ENCODE data around the gene ACP2. TPM values are rescaled to one million over a fixed set of nuclear protein-coding genes. Genes with fewer than 3 reads are reported as not detected.

Gene ACP2
- total RNA-seq, 6 experiments from 2014 or later: 33.4 to 37.4 (median 36.1) TPM

DNA sequence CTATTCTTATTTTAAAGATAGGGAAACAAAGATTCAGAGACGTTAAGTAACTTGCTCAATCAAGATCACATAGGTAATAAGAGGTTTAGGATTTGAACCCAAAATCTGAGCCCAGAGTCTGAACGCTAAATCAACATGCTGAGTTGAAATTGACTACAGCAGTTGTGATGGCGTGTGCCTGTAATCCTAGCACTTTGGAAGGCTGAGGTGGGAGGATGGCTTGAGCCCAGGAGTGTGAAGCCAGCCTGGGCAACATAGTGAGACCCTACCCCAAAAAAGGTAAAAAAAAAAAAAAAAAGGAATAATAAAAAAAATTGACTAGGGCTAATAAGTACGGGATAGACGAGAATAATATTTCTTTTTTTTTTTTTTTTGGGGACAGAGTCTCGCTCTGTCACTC lies 7.8 kb upstream of the ACP2 start:
- TF ChIP-seq, protein P1, sequence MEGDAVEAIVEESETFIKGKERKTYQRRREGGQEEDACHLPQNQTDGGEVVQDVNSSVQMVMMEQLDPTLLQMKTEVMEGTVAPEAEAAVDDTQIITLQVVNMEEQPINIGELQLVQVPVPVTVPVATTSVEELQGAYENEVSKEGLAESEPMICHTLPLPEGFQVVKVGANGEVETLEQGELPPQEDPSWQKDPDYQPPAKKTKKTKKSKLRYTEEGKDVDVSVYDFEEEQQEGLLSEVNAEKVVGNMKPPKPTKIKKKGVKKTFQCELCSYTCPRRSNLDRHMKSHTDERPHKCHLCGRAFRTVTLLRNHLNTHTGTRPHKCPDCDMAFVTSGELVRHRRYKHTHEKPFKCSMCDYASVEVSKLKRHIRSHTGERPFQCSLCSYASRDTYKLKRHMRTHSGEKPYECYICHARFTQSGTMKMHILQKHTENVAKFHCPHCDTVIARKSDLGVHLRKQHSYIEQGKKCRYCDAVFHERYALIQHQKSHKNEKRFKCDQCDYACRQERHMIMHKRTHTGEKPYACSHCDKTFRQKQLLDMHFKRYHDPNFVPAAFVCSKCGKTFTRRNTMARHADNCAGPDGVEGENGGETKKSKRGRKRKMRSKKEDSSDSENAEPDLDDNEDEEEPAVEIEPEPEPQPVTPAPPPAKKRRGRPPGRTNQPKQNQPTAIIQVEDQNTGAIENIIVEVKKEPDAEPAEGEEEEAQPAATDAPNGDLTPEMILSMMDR (IDR thresholded peaks at IDR 0.05): no peak
- no peaks in the 10 kb centered on the region for H3K9me3 Mint-ChIP-seq
- H3K27ac Mint-ChIP-seq: no peak overlapping the region
- H3K27me3 Mint-ChIP-seq (ENCODE audit: insufficient read depth): no peaks in the 10 kb centered on the region
- no peaks in the 10 kb centered on the region for H3K36me3 Mint-ChIP-seq (ENCODE audit: low read depth)
- no peak for DNase-seq
- no peak overlapping the region for H3K4me3 Mint-ChIP-seq
- H3K4me1 Mint-ChIP-seq (ENCODE audit: low read depth): peaks cover 40% of the 10 kb centered on the region

DNA sequence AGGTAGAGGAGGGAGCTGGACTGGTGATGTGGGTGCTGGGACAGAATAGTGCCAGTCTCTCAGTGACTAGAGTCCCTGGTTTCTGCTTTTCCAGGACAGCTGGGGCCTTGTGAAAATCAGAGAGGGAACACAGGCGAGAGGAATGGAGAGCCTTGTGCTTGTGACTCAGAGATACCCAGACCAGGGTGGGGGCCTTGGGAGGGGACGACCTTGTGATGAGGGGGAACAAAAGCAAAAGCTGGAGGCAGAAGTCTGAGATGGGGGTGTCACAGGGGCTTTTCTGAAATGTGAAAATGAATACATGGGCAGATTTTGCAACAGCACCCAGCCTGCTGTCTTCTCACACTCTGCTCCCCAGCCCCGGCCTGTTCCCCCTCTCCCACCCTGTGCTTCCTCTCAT lies 5.8 kb upstream of the ACP2 start:
- H3K4me1 Mint-ChIP-seq (ENCODE audit: low read depth): peaks cover 42% of the 10 kb centered on the region
- peak overlapping the region; percentile 81 for H3K27ac Mint-ChIP-seq
- H3K4me3 Mint-ChIP-seq: peak overlapping the region; percentile 8; the same call in 1 of the 2 replicates

DNA sequence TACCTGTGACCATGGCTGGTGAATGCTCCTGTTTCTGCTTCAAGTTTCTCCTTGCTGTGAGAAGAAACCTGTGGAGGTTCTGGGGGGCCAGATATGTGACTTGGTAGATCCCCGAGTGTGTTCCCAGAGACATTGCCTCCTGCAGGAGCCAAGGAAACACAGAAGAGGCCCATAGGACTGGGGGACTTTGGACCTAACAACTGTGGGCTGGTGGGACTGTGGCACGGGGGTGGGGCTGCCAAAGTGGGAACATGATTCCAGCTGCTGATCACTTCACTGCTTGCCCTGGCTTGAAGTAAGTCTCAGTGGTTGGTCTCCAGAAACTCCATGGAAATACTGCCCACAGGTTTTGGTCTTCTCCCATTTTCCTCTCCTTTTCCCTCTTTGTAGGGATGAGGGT lies 5.0 kb upstream of the ACP2 start:
- peaks cover 38% of the 10 kb centered on the region for H3K4me1 Mint-ChIP-seq (ENCODE audit: low read depth)

More for the DNA sequence above, 5.8 kb upstream of the ACP2 start:
- no peak for DNase-seq
- Mint-ChIP-seq H3K36me3 (ENCODE audit: low read depth) (no peaks in the 10 kb centered on the region), H3K27me3 (ENCODE audit: insufficient read depth) (no peaks in the 10 kb centered on the region), H3K9me3 (no peaks in the 10 kb centered on the region)
- TF ChIP-seq, protein P1 (IDR thresholded peaks at IDR 0.05): no peak

DNA sequence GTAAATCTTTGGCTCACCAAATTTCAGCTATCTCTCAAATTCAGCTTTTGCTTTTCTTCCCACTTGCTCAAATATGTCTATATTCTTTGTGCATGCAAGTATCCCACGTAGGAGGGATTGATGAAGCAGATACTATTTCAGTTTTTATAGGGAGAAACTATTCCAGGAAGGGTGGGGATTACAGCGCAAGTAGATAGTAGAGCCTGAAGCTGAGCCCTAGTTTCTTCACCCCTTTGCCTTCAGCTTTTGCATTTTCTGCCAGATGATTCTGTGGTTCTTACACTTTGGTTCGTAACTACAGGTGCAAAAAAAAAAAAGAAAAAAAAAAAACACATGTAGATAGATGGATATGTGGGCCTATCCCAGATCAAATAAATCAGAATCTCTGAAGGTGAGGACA lies 3.1 kb upstream of the ACP2 start:
- Mint-ChIP-seq H3K36me3 (ENCODE audit: low read depth) (no peaks in the 10 kb centered on the region), H3K4me3 (no peak overlapping the region), H3K27ac (no peak overlapping the region), H3K9me3 (no peaks in the 10 kb centered on the region), H3K27me3 (ENCODE audit: insufficient read depth) (no peaks in the 10 kb centered on the region), H3K4me1 (ENCODE audit: low read depth) (peaks cover 33% of the 10 kb centered on the region)
- TF ChIP-seq, protein P1 (IDR thresholded peaks at IDR 0.05): no peak
- no peak for DNase-seq

More for the DNA sequence above, 5.0 kb upstream of the ACP2 start:
- no peaks in the 10 kb centered on the region for H3K36me3 Mint-ChIP-seq (ENCODE audit: low read depth)
- TF ChIP-seq, protein P1 (IDR thresholded peaks at IDR 0.05): no peak
- no peak for DNase-seq
- no peak overlapping the region for H3K4me3 Mint-ChIP-seq
- no peaks in the 10 kb centered on the region for H3K27me3 Mint-ChIP-seq (ENCODE audit: insufficient read depth)
- H3K9me3 Mint-ChIP-seq: no peaks in the 10 kb centered on the region
- peak overlapping the region; percentile 81; the same call in 1 of the 2 replicates for H3K27ac Mint-ChIP-seq

DNA sequence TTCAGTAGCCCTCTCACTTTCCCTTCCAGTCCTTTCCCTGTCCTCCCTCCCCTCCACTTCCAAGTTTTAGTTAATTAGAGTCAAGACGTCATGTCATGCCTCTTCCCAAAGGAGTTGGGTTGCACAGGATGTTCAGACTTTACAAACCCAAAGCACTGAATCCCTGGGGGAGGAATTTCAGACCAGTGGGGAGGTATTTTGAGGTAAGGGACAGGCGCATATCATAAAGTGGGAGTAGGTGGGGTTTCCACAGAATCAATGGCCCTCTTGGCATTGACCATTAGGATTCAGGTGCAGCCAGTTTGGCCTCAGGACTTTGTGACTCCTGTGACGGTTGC lies 733 bp upstream of the ACP2 start:
- TF ChIP-seq, protein P1 (IDR thresholded peaks at IDR 0.05): no peak
- Mint-ChIP-seq H3K27me3 (ENCODE audit: insufficient read depth) (no peaks in the 10 kb centered on the region), H3K9me3 (no peaks in the 10 kb centered on the region), H3K4me1 (ENCODE audit: low read depth) (peaks cover 19% of the 10 kb centered on the region), H3K36me3 (ENCODE audit: low read depth) (no peaks in the 10 kb centered on the region), H3K27ac (peak overlapping the region; percentile 94), H3K4me3 (peak overlapping the region; percentile 96)
- no peak for DNase-seq

DNA sequence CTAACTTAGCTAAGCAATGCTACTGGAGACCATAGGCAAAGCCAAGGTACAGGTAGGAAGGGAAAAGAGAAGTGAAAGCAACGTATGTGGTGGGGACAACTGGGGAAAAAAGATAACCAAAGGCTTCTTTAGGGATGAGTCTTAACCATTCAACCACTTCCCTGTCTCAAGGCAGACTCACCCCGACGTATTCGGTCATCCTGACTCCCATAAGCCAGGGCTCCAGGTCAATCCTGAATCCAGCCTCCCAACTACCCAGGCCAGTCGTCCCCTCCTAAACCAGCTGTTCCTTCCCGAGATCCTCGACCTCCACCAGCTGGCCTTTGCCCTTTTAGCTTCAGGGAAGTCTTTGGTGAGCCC lies 330 bp downstream of the ACP2 start:
- Mint-ChIP-seq H3K36me3 (ENCODE audit: low read depth) (no peaks in the 10 kb centered on the region), H3K27ac (peak overlapping the region; percentile 94), H3K27me3 (ENCODE audit: insufficient read depth) (no peaks in the 10 kb centered on the region; the same call in 1 of the 2 replicates), H3K4me1 (ENCODE audit: low read depth) (peaks cover 15% of the 10 kb centered on the region; the same call in 1 of the 2 replicates), H3K4me3 (peak overlapping the region; percentile 96), H3K9me3 (no peaks in the 10 kb centered on the region)
- peak; percentile 32 for DNase-seq
- TF ChIP-seq, protein P1 (IDR thresholded peaks at IDR 0.05): no peak

Measured in HFFc6 (cell line).